ENCODE results near the gene PUS7.
"Not testable (repeated sequence)": the region's sequence is repeated elsewhere in the genome, so short reads cannot be mapped to it uniquely, and the experiment has no call there.

- not testable (repeated sequence) for TF ChIP-seq POLR2AphosphoS5 (IDR thresholded peaks at IDR 0.05; ENCODE audit: low read depth, low read length); MXI1 (IDR thresholded peaks at IDR 0.05; ENCODE audit: low read depth, low read length); GATA2 (CRISPR knock-in tag; IDR thresholded peaks at IDR 0.05); CTCF (IDR thresholded peaks at IDR 0.05); ZBTB33 (IDR thresholded peaks at IDR 0.05; ENCODE audit: borderline replicate concordance, low read depth)
Measured at GRCh38 chr7:105409775-105410174, 112.3 kb downstream of the PUS7 start.
